ENCODE results near the gene MGAT5. TPM values are rescaled to one million over a fixed set of nuclear protein-coding genes. Genes with fewer than 3 reads are reported as not detected.

MGAT5 gene
- total RNA-seq, 1 experiment from 2014 or later, result 34.0 TPM

DNA sequence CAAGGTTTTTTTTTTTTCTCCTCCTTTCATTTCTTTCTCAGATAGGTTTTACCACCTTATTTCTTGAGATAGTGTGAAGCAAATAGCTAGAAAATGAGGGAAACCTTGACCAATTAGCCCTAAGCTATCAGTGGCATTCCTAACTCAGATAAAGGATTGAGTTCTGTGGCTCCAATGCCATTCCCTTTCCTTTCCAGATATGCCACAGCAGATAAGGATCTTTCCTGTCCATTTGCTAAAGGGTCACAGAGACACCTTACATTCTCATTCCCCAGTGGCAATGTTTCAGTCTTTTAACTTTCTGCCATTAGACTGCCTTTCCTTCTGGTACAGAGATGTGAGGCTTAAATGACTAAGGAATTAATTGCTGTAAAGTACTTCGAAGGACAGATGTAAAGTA, 81.7 kb downstream of the MGAT5 start:
- no peak for DNase-seq (ENCODE audit: low read depth, low spot score)
- CTCF ChIA-PET, result no interaction called here
- ATAC-seq, result no peak
- H3K27me3 ChIP-seq (ENCODE audit: insufficient read depth, low read length), result no peaks in the 10 kb centered on the region
- H3K79me2 ChIP-seq (ENCODE audit: insufficient read depth, low read length), result no peaks in the 10 kb centered on the region
- TF ChIP-seq EZH2 (IDR thresholded peaks at IDR 0.05), result no peak
- TF ChIP-seq SIN3A (IDR thresholded peaks at IDR 0.05; ENCODE audit: low read depth), result no peak
- TF ChIP-seq, protein P1, sequence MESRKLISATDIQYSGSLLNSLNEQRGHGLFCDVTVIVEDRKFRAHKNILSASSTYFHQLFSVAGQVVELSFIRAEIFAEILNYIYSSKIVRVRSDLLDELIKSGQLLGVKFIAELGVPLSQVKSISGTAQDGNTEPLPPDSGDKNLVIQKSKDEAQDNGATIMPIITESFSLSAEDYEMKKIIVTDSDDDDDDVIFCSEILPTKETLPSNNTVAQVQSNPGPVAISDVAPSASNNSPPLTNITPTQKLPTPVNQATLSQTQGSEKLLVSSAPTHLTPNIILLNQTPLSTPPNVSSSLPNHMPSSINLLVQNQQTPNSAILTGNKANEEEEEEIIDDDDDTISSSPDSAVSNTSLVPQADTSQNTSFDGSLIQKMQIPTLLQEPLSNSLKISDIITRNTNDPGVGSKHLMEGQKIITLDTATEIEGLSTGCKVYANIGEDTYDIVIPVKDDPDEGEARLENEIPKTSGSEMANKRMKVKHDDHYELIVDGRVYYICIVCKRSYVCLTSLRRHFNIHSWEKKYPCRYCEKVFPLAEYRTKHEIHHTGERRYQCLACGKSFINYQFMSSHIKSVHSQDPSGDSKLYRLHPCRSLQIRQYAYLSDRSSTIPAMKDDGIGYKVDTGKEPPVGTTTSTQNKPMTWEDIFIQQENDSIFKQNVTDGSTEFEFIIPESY (IDR thresholded peaks at IDR 0.05; ENCODE audit: extremely low read depth, insufficient replicate concordance, low read length), result no peak
- no peak for TF ChIP-seq YY1 (IDR thresholded peaks at IDR 0.05; ENCODE audit: extremely low read depth, insufficient replicate concordance, low read depth, low read length)
- TF ChIP-seq ELF1 (IDR thresholded peaks at IDR 0.05; ENCODE audit: borderline replicate concordance, low read depth), result no peak
- TF ChIP-seq SP1 (IDR thresholded peaks at IDR 0.05; ENCODE audit: low read depth), result no peak
- TF ChIP-seq CEBPB (IDR thresholded peaks at IDR 0.05; ENCODE audit: low read depth), result no peak
- TF ChIP-seq, protein P2, sequence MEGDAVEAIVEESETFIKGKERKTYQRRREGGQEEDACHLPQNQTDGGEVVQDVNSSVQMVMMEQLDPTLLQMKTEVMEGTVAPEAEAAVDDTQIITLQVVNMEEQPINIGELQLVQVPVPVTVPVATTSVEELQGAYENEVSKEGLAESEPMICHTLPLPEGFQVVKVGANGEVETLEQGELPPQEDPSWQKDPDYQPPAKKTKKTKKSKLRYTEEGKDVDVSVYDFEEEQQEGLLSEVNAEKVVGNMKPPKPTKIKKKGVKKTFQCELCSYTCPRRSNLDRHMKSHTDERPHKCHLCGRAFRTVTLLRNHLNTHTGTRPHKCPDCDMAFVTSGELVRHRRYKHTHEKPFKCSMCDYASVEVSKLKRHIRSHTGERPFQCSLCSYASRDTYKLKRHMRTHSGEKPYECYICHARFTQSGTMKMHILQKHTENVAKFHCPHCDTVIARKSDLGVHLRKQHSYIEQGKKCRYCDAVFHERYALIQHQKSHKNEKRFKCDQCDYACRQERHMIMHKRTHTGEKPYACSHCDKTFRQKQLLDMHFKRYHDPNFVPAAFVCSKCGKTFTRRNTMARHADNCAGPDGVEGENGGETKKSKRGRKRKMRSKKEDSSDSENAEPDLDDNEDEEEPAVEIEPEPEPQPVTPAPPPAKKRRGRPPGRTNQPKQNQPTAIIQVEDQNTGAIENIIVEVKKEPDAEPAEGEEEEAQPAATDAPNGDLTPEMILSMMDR (IDR thresholded peaks at IDR 0.05 in 2 of 3, conservative IDR thresholded peaks at IDR 0.05 in 1 of 3; ENCODE audit: borderline replicate concordance in 1 of 3, insufficient read depth in 1 of 3, low read depth in 2 of 3, low read length in 2 of 3), result no peak
- TF ChIP-seq POLR2A (IDR thresholded peaks at IDR 0.05; ENCODE audit: borderline replicate concordance, extremely low read depth, insufficient read depth, insufficient read length), result no peak
- RAD21 ChIA-PET (ENCODE audit: low non-redundant PET in 1 of 2, low total read pairs in 2 of 2, uncharacterized antibody in 2 of 2, unreplicated experiment in 2 of 2), result no interaction called here
- intact Hi-C loops (cut with micrococcal nuclease), result no loop called here
- H3K9ac ChIP-seq (ENCODE audit: low read length), result no peak overlapping the region
- BruUV-seq (replicated peaks), result no TSS peak
- H3K4me2 ChIP-seq (ENCODE audit: low read length), result no peak overlapping the region
- no peaks in the 10 kb centered on the region for H3K9me2 ChIP-seq (ENCODE audit: insufficient read depth)
- POLR2A ChIA-PET, result no interaction called here
- H3K4me3 ChIP-seq (replicated peaks in 1 of 2; ENCODE audit: low read depth in 1 of 2, low read length in 2 of 2), result no peak overlapping the region
- no peak overlapping the region for H3K27ac ChIP-seq (ENCODE audit: low read depth, low read length)
- no peaks in the 10 kb centered on the region for H3K4me1 ChIP-seq (ENCODE audit: control insufficient read depth in 1 of 2, insufficient read depth in 2 of 2, low read length in 2 of 2)
- no peaks in the 10 kb centered on the region for H4K20me1 ChIP-seq (ENCODE audit: insufficient read depth)
- H2AFZ ChIP-seq (ENCODE audit: low read depth, low read length, poor library complexity, severe bottlenecking), result no peak overlapping the region
- no peaks in the 10 kb centered on the region for H3K36me3 ChIP-seq (ENCODE audit: control insufficient read depth in 1 of 2, insufficient read depth in 2 of 2, low read length in 2 of 2)
- no peaks in the 10 kb centered on the region for H3K9me3 ChIP-seq (ENCODE audit: control insufficient read depth in 1 of 2, insufficient read depth in 1 of 2, low read depth in 1 of 2, low read length in 2 of 2)

All from HCT116 (cell line).